Astrocyte (in vitro differentiated cells and primary cell): ENCODE measurements around the gene DHX8. TPM values are rescaled to one million over a fixed set of nuclear protein-coding genes. Genes with fewer than 3 reads are reported as not detected.

Source experiments
- DNase-seq: peaks from one replicate; pipeline ENCODE4 v3.0.0-alpha.2; 2010; ENCODE audit warnings: low read depth
- FAIRE-seq: peaks from 2 replicates; lab custom pipeline; 2011; peaks lifted over from hg19 to GRCh38; lab: Jason Lieb, UNC
- H2AFZ ChIP-seq: 2 replicates; pipeline ENCODE4 v1.6.0; 2012; ENCODE audit warnings: low read depth, low read length, inconsistent platforms
- H3K27ac ChIP-seq: 2 replicates; pipeline ENCODE4 v1.5.1; 2011; ENCODE audit warnings: low read depth, low read length, inconsistent platforms
- H3K27me3 ChIP-seq: 2 replicates; pipeline ENCODE4 v1.6.0; 2011; ENCODE audit warnings: low read length, inconsistent platforms; ENCODE audit not compliant: insufficient read depth
- H3K36me3 ChIP-seq: 2 replicates; pipeline ENCODE4 v1.5.1; 2011; ENCODE audit warnings: low read length, inconsistent platforms; ENCODE audit not compliant: insufficient read depth
- H3K4me1 ChIP-seq: 2 replicates; pipeline ENCODE4 v1.5.1; 2011; ENCODE audit warnings: low read length, inconsistent platforms; ENCODE audit not compliant: insufficient read depth
- H3K4me2 ChIP-seq: 2 replicates; pipeline ENCODE4 v1.6.0; 2012; ENCODE audit warnings: low read length, inconsistent platforms
- H3K4me3 ChIP-seq: 2 replicates; pipeline ENCODE4 v1.5.1; 2011; ENCODE audit warnings: low read depth, mild to moderate bottlenecking, low read length, inconsistent platforms; ENCODE audit not compliant: insufficient read depth
- H3K79me2 ChIP-seq: 2 replicates; pipeline ENCODE4 v1.6.0; 2012; ENCODE audit warnings: mild to moderate bottlenecking, low read length, inconsistent platforms; ENCODE audit not compliant: insufficient read depth
- H3K9ac ChIP-seq: 2 replicates; pipeline ENCODE4 v1.6.0; 2012; ENCODE audit warnings: mild to moderate bottlenecking, low read length, inconsistent platforms
- H3K9me3 ChIP-seq: 2 replicates; pipeline ENCODE4 v1.5.1; 2012; ENCODE audit warnings: low read depth, mild to moderate bottlenecking, low read length, inconsistent platforms; ENCODE audit not compliant: insufficient read depth
- H4K20me1 ChIP-seq: 2 replicates; pipeline ENCODE4 v1.6.0; 2012; ENCODE audit warnings: low read length, inconsistent platforms; ENCODE audit not compliant: insufficient read depth
- H3K27ac Mint-ChIP-seq: one replicate; pipeline ENCODE4 v1.8.0; 2021; ENCODE audit warnings: mild to moderate bottlenecking, mixed read lengths; ENCODE audit not compliant: unreplicated experiment
- H3K27me3 Mint-ChIP-seq: one replicate; pipeline ENCODE4 v1.8.0; 2021; ENCODE audit warnings: low read depth, mixed read lengths; ENCODE audit not compliant: unreplicated experiment
- H3K36me3 Mint-ChIP-seq: one replicate; pipeline ENCODE4 v1.8.0; 2021; ENCODE audit warnings: low read depth, mixed read lengths; ENCODE audit not compliant: unreplicated experiment
- H3K4me1 Mint-ChIP-seq: one replicate; pipeline ENCODE4 v1.8.0; 2021; ENCODE audit warnings: low read depth, mixed read lengths; ENCODE audit not compliant: unreplicated experiment
- H3K4me3 Mint-ChIP-seq: one replicate; pipeline ENCODE4 v1.8.0; 2021; ENCODE audit warnings: mild to moderate bottlenecking, moderate library complexity, mixed read lengths; ENCODE audit not compliant: unreplicated experiment
- H3K9me3 Mint-ChIP-seq: one replicate; pipeline ENCODE4 v1.8.0; 2021; ENCODE audit warnings: mild to moderate bottlenecking, mixed read lengths; ENCODE audit not compliant: unreplicated experiment
- CTCF ChIP-seq: IDR thresholded peaks from 2 replicates; pipeline ENCODE4 v1.5.1; 2011; ENCODE audit warnings: low read depth, mild to moderate bottlenecking, inconsistent platforms, low read length, moderate library complexity; ENCODE audit not compliant: insufficient read depth
- EZH2 ChIP-seq: IDR thresholded peaks from 2 replicates; pipeline ENCODE4 v1.6.1; 2012; ENCODE audit warnings: mild to moderate bottlenecking, low read length, inconsistent platforms; ENCODE audit not compliant: insufficient read depth
- total RNA-seq: library from RNA; stranded (reverse); gene quantifications from 2 replicates; pipeline ENCODE4 v1.2.1, GENCODE V29; 2021

Gene DHX8
- total RNA-seq, 1 donor from 2014 or later = 48.5 TPM

GRCh38 chr17:43531955-43532354 lies 48.2 kb downstream of the DHX8 start:
- FAIRE-seq (no peak), DNase-seq (no peak)
- TF ChIP-seq CTCF = no peak
- TF ChIP-seq EZH2 = no peak
- H3K36me3 ChIP-seq = peaks cover 4% of the 10 kb centered on the region
- no peak overlapping the region for H3K4me3 ChIP-seq
- no peak overlapping the region for H3K9ac ChIP-seq
- H4K20me1 ChIP-seq = no peaks in the 10 kb centered on the region
- H3K36me3 Mint-ChIP-seq = peaks cover 7% of the 10 kb centered on the region
- peaks cover 31% of the 10 kb centered on the region for H3K4me1 Mint-ChIP-seq
- no peaks in the 10 kb centered on the region for H3K27me3 ChIP-seq
- peaks cover 30% of the 10 kb centered on the region for H3K4me1 ChIP-seq
- no peaks in the 10 kb centered on the region for H3K9me3 Mint-ChIP-seq
- no peak overlapping the region for H2AFZ ChIP-seq
- H3K27ac ChIP-seq = no peak overlapping the region
- no peak overlapping the region for H3K27ac Mint-ChIP-seq
- H3K4me3 Mint-ChIP-seq = no peak overlapping the region
- H3K4me2 ChIP-seq = no peak overlapping the region
- H3K27me3 Mint-ChIP-seq = no peaks in the 10 kb centered on the region
- H3K9me3 ChIP-seq = no peaks in the 10 kb centered on the region
- H3K79me2 ChIP-seq = no peaks in the 10 kb centered on the region

DNA sequence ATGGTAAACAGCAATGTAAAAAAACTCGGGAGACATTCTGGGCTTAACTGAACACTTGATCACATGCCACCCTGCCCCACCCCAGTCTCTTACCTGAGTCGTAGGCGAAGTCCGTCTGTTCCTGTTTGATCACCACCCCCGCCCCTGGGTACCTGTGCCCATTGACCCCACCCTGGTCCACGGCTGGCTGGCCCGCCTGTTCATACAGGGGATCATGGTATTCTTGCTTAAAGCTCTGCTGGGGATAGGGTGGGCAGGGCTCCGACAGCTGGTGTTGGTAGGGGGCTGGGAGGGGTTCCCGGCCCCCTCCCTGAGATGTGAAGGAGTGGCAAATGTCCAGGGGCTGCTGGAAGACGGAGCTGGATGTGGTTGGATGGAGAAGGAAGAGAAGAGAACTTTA lies 48.8 kb downstream of the DHX8 start:
- Histone ChIP-seq H3K36me3 (peaks cover 2% of the 10 kb centered on the region), H4K20me1 (no peaks in the 10 kb centered on the region), H3K9me3 (no peaks in the 10 kb centered on the region), H3K79me2 (no peaks in the 10 kb centered on the region), H3K9ac (no peak overlapping the region), H3K27me3 (no peaks in the 10 kb centered on the region), H3K4me2 (no peak overlapping the region), H3K4me1 (peaks cover 30% of the 10 kb centered on the region), H2AFZ (no peak overlapping the region), H3K27ac (no peak overlapping the region), H3K4me3 (no peak overlapping the region)
- H3K4me1 Mint-ChIP-seq = peaks cover 31% of the 10 kb centered on the region
- DNase-seq (no peak), FAIRE-seq (no peak)
- no peak for TF ChIP-seq CTCF
- no peak for TF ChIP-seq EZH2
- H3K27ac Mint-ChIP-seq = no peak overlapping the region
- H3K9me3 Mint-ChIP-seq = no peaks in the 10 kb centered on the region
- peaks cover 7% of the 10 kb centered on the region for H3K36me3 Mint-ChIP-seq
- H3K27me3 Mint-ChIP-seq = no peaks in the 10 kb centered on the region
- H3K4me3 Mint-ChIP-seq = no peak overlapping the region

DNA sequence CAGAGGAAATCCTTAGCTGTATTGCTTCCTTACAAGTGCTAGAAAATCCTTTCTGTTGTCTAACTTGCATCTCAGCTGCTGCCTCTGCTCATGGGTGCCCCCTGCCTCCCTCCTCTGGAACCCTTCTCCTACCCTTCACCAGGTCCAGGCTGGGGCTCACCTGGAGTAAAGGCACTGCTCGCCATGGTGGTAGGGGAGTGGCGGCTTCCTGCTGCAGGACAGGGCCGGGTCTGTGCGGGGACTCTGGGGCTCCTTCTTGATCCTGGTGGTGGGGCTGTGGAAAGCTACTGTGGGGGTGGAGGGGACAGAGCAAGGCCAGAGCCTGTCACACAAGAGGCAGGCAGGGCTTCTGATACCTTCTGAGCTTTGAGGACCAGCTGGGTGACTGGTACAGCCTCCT lies 49.9 kb downstream of the DHX8 start:
- TF ChIP-seq CTCF = no peak
- TF ChIP-seq EZH2 = no peak
- H2AFZ ChIP-seq = no peak overlapping the region
- H3K9ac ChIP-seq = no peak overlapping the region
- Mint-ChIP-seq H3K27me3 (no peaks in the 10 kb centered on the region), H3K4me1 (peaks cover 31% of the 10 kb centered on the region), H3K9me3 (no peaks in the 10 kb centered on the region), H3K27ac (no peak overlapping the region), H3K4me3 (no peak overlapping the region), H3K36me3 (peaks cover 6% of the 10 kb centered on the region)
- H3K79me2 ChIP-seq = no peaks in the 10 kb centered on the region
- DNase-seq = no peak
- H3K36me3 ChIP-seq = no peaks in the 10 kb centered on the region
- no peak for FAIRE-seq
- H3K4me2 ChIP-seq = no peak overlapping the region
- H3K9me3 ChIP-seq = no peaks in the 10 kb centered on the region
- H3K4me3 ChIP-seq = no peak overlapping the region
- H3K4me1 ChIP-seq = peaks cover 30% of the 10 kb centered on the region
- H3K27ac ChIP-seq = no peak overlapping the region
- H4K20me1 ChIP-seq = no peaks in the 10 kb centered on the region
- H3K27me3 ChIP-seq = no peaks in the 10 kb centered on the region
